ENCODE results near the gene BICD2. TPM values are rescaled to one million over a fixed set of nuclear protein-coding genes. Genes with fewer than 3 reads are reported as not detected.

Gene BICD2
- total and polyA plus RNA-seq, 7 donors: 5.4 to 38.5 (median 30.6) TPM

DNA sequence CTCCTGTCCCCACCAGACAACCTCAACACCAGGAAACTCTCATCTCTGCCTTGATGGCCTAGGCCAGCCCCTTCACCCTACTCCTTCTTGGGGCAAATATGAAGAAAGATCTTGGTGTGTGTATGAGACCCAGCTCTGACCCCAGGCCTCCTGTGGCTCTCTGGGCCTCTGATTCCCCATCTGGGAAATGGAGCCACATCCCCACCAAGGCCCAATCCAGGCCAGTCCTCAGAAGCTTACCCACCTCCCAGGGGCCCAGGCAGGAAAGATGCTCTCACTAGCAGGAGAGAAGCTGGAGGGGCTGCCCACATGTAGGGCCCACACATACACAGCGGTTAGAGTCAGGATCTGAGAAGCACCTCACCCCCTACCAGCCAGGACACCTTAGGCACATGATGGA, 38.9 kb downstream of the BICD2 start:
- Histone ChIP-seq H3K9me3 (no peaks in the 10 kb centered on the region), H3K36me3 (peaks cover 14 to 53% (median 25%) of the 10 kb centered on the region in 4 donors), H3K27me3 (no peaks in the 10 kb centered on the region), H3K4me3 (no peak overlapping the region), H3K4me1 (peaks cover 0 to 11% (median 3%) of the 10 kb centered on the region in 4 donors), H3K27ac (no peak overlapping the region)
- 98 to 100% methylated on average over 1 of the region's 1 CpG for WGBS, 2 donors
- DNase-seq: no peak
- no peak for TF ChIP-seq POLR2AphosphoS5 (IDR thresholded peaks at IDR 0.05)
- TF ChIP-seq, protein P1, sequence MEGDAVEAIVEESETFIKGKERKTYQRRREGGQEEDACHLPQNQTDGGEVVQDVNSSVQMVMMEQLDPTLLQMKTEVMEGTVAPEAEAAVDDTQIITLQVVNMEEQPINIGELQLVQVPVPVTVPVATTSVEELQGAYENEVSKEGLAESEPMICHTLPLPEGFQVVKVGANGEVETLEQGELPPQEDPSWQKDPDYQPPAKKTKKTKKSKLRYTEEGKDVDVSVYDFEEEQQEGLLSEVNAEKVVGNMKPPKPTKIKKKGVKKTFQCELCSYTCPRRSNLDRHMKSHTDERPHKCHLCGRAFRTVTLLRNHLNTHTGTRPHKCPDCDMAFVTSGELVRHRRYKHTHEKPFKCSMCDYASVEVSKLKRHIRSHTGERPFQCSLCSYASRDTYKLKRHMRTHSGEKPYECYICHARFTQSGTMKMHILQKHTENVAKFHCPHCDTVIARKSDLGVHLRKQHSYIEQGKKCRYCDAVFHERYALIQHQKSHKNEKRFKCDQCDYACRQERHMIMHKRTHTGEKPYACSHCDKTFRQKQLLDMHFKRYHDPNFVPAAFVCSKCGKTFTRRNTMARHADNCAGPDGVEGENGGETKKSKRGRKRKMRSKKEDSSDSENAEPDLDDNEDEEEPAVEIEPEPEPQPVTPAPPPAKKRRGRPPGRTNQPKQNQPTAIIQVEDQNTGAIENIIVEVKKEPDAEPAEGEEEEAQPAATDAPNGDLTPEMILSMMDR (IDR thresholded peaks at IDR 0.05): no peak
- intact Hi-C loops (cut with DNase I): no loop called here

DNA sequence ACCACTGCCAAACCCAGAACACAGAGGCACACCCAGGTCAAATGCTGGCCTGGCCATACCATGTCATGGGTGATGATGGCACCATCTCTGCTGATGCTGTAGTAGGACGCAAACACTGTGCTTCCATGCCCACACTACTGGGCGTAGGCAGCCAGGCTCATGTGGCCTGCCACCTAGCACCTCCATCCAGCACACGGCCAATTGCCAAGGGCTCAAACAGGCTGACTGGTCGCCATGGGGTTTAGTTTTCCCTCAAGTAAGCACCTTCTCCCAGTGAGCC, 39.4 kb downstream of the BICD2 start:
- 96 to 98% methylated on average over 4 of the region's 4 CpGs for WGBS, 2 donors
- no peaks in the 10 kb centered on the region for H3K27me3 ChIP-seq
- H3K9me3 ChIP-seq: no peaks in the 10 kb centered on the region
- no peak for DNase-seq
- intact Hi-C loops (cut with DNase I): no loop called here
- H3K4me1 ChIP-seq: peaks cover 0 to 11% (median 3%) of the 10 kb centered on the region in 4 donors
- H3K4me3 ChIP-seq: no peak overlapping the region
- TF ChIP-seq, protein P1 (IDR thresholded peaks at IDR 0.05): no peak
- no peak for TF ChIP-seq POLR2A (IDR thresholded peaks at IDR 0.05)
- TF ChIP-seq POLR2AphosphoS5 (IDR thresholded peaks at IDR 0.05): no peak
- TF ChIP-seq EP300 (IDR thresholded peaks at IDR 0.05): no peak
- H3K36me3 ChIP-seq: peaks cover 18 to 59% (median 30%) of the 10 kb centered on the region in 4 donors
- H3K27ac ChIP-seq: no peak overlapping the region

DNA sequence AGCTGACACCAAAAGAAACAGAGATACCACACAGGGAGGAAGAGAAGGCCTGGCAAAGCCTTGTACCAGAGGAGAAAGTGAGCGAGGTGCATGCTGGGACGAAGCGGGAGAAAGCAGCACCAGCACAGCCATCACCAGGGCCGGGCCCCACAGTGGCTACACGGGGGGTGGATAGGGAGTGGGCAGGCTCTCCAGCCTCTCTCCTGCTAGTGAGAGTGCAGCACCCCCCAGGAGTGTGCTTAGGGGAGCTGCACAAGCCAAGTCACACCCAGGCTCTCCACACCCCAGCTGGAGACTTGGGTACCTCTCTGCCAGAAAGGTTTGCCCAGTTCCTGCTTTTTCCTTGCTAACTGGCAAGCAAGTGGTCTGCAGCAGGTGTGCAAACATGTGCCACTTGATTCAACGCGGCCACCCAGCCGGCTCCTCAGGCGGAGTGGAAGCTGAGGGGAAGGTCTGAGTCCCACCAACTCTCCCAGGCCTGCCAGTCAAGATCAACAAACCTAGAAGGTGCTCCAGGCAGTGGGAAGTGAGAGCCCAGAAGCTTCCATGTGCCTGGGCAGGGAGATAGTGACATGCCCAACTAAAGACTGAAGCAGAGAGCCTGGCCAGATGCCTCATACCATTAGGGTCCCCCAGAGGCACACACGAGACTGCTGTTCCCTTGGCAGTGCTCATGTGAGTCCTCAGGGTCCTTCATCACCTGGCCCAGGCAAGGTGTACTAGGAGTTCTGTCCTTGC, 39.9 kb downstream of the BICD2 start:
- no peak for DNase-seq
- Histone ChIP-seq H3K27ac (no peak overlapping the region), H3K4me3 (no peak overlapping the region), H3K27me3 (no peaks in the 10 kb centered on the region), H3K4me1 (peaks cover 0 to 11% (median 3%) of the 10 kb centered on the region in 4 donors), H3K36me3 (peaks cover 23 to 64% (median 35%) of the 10 kb centered on the region in 4 donors), H3K9me3 (no peaks in the 10 kb centered on the region)
- TF ChIP-seq POLR2A (IDR thresholded peaks at IDR 0.05): no peak
- TF ChIP-seq, protein P1 (IDR thresholded peaks at IDR 0.05): no peak
- no peak for TF ChIP-seq EP300 (IDR thresholded peaks at IDR 0.05)
- no peak for TF ChIP-seq POLR2AphosphoS5 (IDR thresholded peaks at IDR 0.05)
- intact Hi-C loops (cut with DNase I): no loop called here
- WGBS, 2 donors: 92 to 96% methylated on average over 10 of the region's 10 CpGs

DNA sequence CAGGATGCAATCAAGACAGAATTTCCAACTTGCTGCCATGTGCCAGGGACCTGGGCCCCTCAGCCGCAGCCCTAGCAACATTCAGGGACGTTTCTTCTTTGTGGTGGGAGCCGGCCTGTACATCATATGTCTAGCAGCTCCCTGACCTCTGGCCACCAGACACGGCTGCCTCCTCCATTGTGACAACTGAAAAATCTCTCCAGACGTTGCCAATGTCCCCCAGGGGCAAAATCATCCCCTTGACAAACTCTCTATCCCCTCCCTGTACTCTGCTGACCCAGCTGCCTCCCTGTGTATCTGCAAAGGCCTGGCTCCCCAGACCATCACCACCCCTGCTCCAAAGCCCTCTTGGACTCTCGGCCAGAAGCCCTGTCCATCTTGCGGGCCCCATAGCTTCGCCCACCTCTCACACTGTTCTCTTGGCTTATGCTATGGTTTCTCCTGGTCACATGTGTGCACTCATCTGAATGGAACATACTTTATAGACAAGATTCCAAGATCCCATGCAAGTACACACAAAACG, 40.8 kb downstream of the BICD2 start:
- no peaks in the 10 kb centered on the region for H3K9me3 ChIP-seq
- DNase-seq: no peak
- H3K4me1 ChIP-seq: peaks cover 0 to 11% (median 3%) of the 10 kb centered on the region in 4 donors
- no peaks in the 10 kb centered on the region for H3K27me3 ChIP-seq
- peaks cover 29 to 69% (median 43%) of the 10 kb centered on the region in 4 donors for H3K36me3 ChIP-seq
- WGBS, 2 donors: 88 to 91% methylated on average over 9 of the region's 9 CpGs
- H3K27ac ChIP-seq: no peak overlapping the region
- no peak overlapping the region for H3K4me3 ChIP-seq
- no peak for TF ChIP-seq POLR2A (IDR thresholded peaks at IDR 0.05)
- TF ChIP-seq EP300 (IDR thresholded peaks at IDR 0.05): no peak
- TF ChIP-seq, protein P1 (IDR thresholded peaks at IDR 0.05): no peak
- no peak for TF ChIP-seq POLR2AphosphoS5 (IDR thresholded peaks at IDR 0.05)
- intact Hi-C loops (cut with DNase I): no loop called here

DNA sequence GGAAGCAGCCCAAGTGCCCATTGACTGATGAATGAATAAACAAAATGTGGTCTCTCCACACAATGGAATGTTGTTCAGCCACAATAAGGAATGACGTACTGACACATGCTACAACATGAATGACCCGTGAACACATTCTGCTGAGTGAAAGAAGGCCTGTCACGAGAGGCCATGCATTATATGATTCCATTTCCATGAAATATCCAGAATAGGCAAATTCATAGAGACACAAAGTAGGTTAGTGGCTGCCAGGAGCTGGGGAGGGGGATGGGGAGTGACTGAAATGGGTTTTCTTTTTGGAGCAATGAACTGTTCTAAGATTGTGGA, 41.4 kb downstream of the BICD2 start:
- Histone ChIP-seq H3K27me3 (no peaks in the 10 kb centered on the region), H3K4me3 (no peak overlapping the region), H3K36me3 (peaks cover 31 to 69% (median 43%) of the 10 kb centered on the region in 4 donors), H3K27ac (no peak overlapping the region), H3K4me1 (peaks cover 0 to 11% (median 3%) of the 10 kb centered on the region in 4 donors), H3K9me3 (no peaks in the 10 kb centered on the region)
- intact Hi-C loops (cut with DNase I): no loop called here
- 87 to 92% methylated on average over 3 of the region's 3 CpGs for WGBS, 2 donors
- DNase-seq: no peak
- TF ChIP-seq POLR2AphosphoS5 (IDR thresholded peaks at IDR 0.05): no peak
- TF ChIP-seq, protein P1 (IDR thresholded peaks at IDR 0.05): no peak
